K562 (cell line): ENCODE results near the gene EVI2B. TPM values are rescaled to one million over a fixed set of nuclear protein-coding genes. Genes with fewer than 3 reads are reported as not detected.

ENCODE experiments used
- ATAC-seq: fragments of 200-7000 bp; cut with Tn5 transposase; 3 replicates; pipeline ENCODE4 v1.9.1; 2020; ENCODE audit warnings: moderate library complexity
- BruUV-seq: library from RNA; stranded (reverse); fragments of 400-500 nt; replicated peaks from 2 replicates; lab custom pipeline; 2021; lab: Mats Ljungman, UMichigan
- CTCF ChIA-PET: fragments of 300-600 bp; formaldehyde crosslinking; extraction: SDS; loops from one replicate; lab custom pipeline; 2021; ENCODE audit warnings: low intra/inter-chr PET ratio; lab: Yijun Ruan, JAX
- POLR2A ChIA-PET: fragments of 300-600, 350-650 bp; sonication (Branson Sonifier 250); formaldehyde crosslinking; extraction: SDS; loops from one replicate; lab custom pipeline; 2021; ENCODE audit warnings: antibody characterized with exemption, inconsistent platforms; lab: Yijun Ruan, JAX
- DNase-seq, 4 experiments: peaks; one replicate each; pipeline versions ENCODE4 v3.0.0 to v3.0.0-alpha.2; 2011 to 2018; ENCODE audit warnings: low spot score in 3 of 4, mixed read lengths in 3 of 4; ENCODE audit errors: extremely low read depth in 1 of 4
- FAIRE-seq: peaks from 2 replicates; lab custom pipeline; 2011; peaks lifted over from hg19 to GRCh38; lab: Jason Lieb, UNC
- H2AFZ ChIP-seq: 2 replicates; pipeline ENCODE4 v1.6.0; 2011; ENCODE audit warnings: low read depth, low read length, control low read depth, inconsistent platforms
- H3K27ac ChIP-seq: fragments of 200-600 bp; 3 replicates; pipeline ENCODE4 v1.8.0; 2011; ENCODE audit warnings: low read depth, mild to moderate bottlenecking, control low read depth, inconsistent platforms, low read length, moderate library complexity, mixed read lengths; ENCODE audit errors: extremely low read depth
- H3K27me3 ChIP-seq, 2 experiments: fragments of 300-600 bp in 1 of 2; 2 replicates in 1 of 2; 3 replicates in 1 of 2; pipeline versions ENCODE4 v1.6.0 to v1.8.0; 2011; ENCODE audit warnings: inconsistent platforms in 2 of 2, low read length in 2 of 2, mild to moderate bottlenecking in 1 of 2, mixed read lengths in 1 of 2, moderate library complexity in 1 of 2; ENCODE audit not compliant: control insufficient read depth in 2 of 2, insufficient read depth in 2 of 2
- H3K36me3 ChIP-seq: fragments of 300-600 bp; 3 replicates; pipeline ENCODE4 v1.8.0; 2011; ENCODE audit warnings: mild to moderate bottlenecking, low read length, inconsistent platforms; ENCODE audit not compliant: control insufficient read depth, insufficient read depth
- H3K4me1 ChIP-seq, 2 experiments: fragments of 200-600 bp in 1 of 2; replicated peaks in 1 of 2; 2 replicates in 1 of 2; 3 replicates in 1 of 2; pipeline versions ENCODE4 v1.5.1 to v1.8.0; 2011; ENCODE audit warnings: inconsistent platforms in 2 of 2, low read length in 2 of 2, mild to moderate bottlenecking in 1 of 2, mixed read lengths in 1 of 2, moderate library complexity in 1 of 2; ENCODE audit not compliant: control insufficient read depth in 2 of 2, insufficient read depth in 2 of 2
- H3K4me2 ChIP-seq: 2 replicates; pipeline ENCODE4 v1.6.1; 2011; ENCODE audit warnings: low read length, control low read depth, inconsistent platforms, mixed read lengths; ENCODE audit not compliant: insufficient read depth
- H3K4me3 ChIP-seq: fragments of 200-600 bp; sonication (generic), shearing (Covaris generic); 2 replicates; pipeline ENCODE4 v1.5.1; 2016; ENCODE audit warnings: control low read depth, inconsistent platforms
- H3K79me2 ChIP-seq: fragments of 200-600 bp; 3 replicates; pipeline ENCODE4 v1.8.0; 2011; ENCODE audit warnings: low read length, inconsistent platforms; ENCODE audit not compliant: control insufficient read depth, insufficient read depth
- H3K9ac ChIP-seq, 2 experiments: 2 replicates each; pipeline versions ENCODE4 v1.6.0 to v1.6.1; 2011; ENCODE audit warnings: low read depth in 2 of 2, low read length in 2 of 2, control low read depth in 1 of 2, inconsistent platforms in 1 of 2, mild to moderate bottlenecking in 1 of 2, mixed read lengths in 1 of 2; ENCODE audit not compliant: insufficient read depth in 1 of 2
- H3K9me1 ChIP-seq: one replicate; pipeline ENCODE4 v1.6.0; 2011; ENCODE audit warnings: inconsistent platforms, mild to moderate bottlenecking, low read length, moderate library complexity; ENCODE audit not compliant: control insufficient read depth, insufficient read depth
- H3K9me3 ChIP-seq: replicated peaks from 2 replicates; pipeline ENCODE4 v1.5.1; 2011; ENCODE audit warnings: low read depth, low read length, inconsistent platforms; ENCODE audit not compliant: control insufficient read depth, insufficient read depth
- H4K20me1 ChIP-seq: replicated peaks from 2 replicates; pipeline ENCODE4 v1.6.1; 2011; ENCODE audit warnings: low read length, inconsistent platforms, mixed read lengths; ENCODE audit not compliant: control insufficient read depth, insufficient read depth
- HINFP ChIP-seq: fragments of 450-650 bp; conservative IDR thresholded peaks from 2 replicates; pipeline ENCODE4 v1.6.1; 2016; ENCODE audit warnings: missing genetic modification characterization, low read depth, mild to moderate bottlenecking, control low read depth, missing compliant biosample characterization
- NCOA6 ChIP-seq: fragments of 450-650 bp; IDR thresholded peaks from 2 replicates; pipeline ENCODE4 v1.6.1; 2017; ENCODE audit warnings: mild to moderate bottlenecking
- RBM14 ChIP-seq: fragments of 200-400 bp; formaldehyde crosslinking; IDR thresholded peaks from 2 replicates; pipeline ENCODE4 v1.6.1; 2018; ENCODE audit warnings: low read depth, mild to moderate bottlenecking, low read length, moderate library complexity, borderline replicate concordance; ENCODE audit not compliant: insufficient read depth
- SIN3A ChIP-seq, 2 experiments: fragments of 150-350 bp in 1 of 2; IDR thresholded peaks; 2 replicates each; pipeline ENCODE4 v1.6.1; 2011 to 2016; ENCODE audit warnings: borderline replicate concordance in 2 of 2, low read depth in 2 of 2, low read length in 2 of 2, mild to moderate bottlenecking in 2 of 2, moderate library complexity in 2 of 2; ENCODE audit not compliant: control insufficient read depth in 1 of 2
- ZNF12 ChIP-seq: sonication (generic); formaldehyde crosslinking; IDR thresholded peaks from 2 replicates; pipeline ENCODE4 v1.4.0; 2020; ENCODE audit warnings: mild to moderate bottlenecking, missing genetic modification reagents
- in situ Hi-C: fragments of 300-500 bp; cut with MboI; formaldehyde crosslinking; loops from 4 replicates; pipeline ENCODE4 v1.15.0; 2018; ENCODE audit warnings: inconsistent platforms, mixed read lengths
- intact Hi-C: fragments of 100-400 bp; cut with micrococcal nuclease; formaldehyde crosslinking; loops from 2 replicates; pipeline ENCODE4 v1.14.2; 2022
- polyA plus RNA-seq, 8 experiments: library from polyadenylated mRNA; depleted of rRNA in 4 of 8; stranded (reverse) in 5 of 8; unstranded in 3 of 8; fragments of >200 nt; fragmentation: Nextera tagmentation in 2 of 8; fragmentation: Illumina TruSeq in 1 of 8; extraction: Ambion mirVana in 2 of 8; extraction: Trizol in 1 of 8; gene quantifications; 2 replicates each; pipeline versions ENCODE4 v1.2.1 to v1.2.3, GENCODE V29; 2011 to 2014; ENCODE audit warnings: inconsistent platforms in 1 of 8, missing spikeins in 1 of 8
- total RNA-seq, 7 experiments: library from RNA; depleted of rRNA in 6 of 7; stranded (reverse); fragments of >200 nt in 6 of 7; fragmentation: Illumina TruSeq in 2 of 7; extraction: Trizol in 2 of 7; gene quantifications; 2 replicates each; pipeline versions ENCODE4 v1.2.1 to v1.2.3, GENCODE V29; 2011 to 2021; ENCODE audit warnings: low replicate concordance in 1 of 7

EVI2B gene
- total and polyA plus RNA-seq, 9 of the 15 experiments (the other 6 are each of a cell fraction or from before 2014, with no cell fraction given): 0.54 to 8.0 (median 2.5) TPM

GRCh38 chr17:31329221-31329620 is 15.4 kb upstream of the EVI2B start:
- no peak overlapping the region for H3K27ac ChIP-seq
- ATAC-seq (no peak), FAIRE-seq (no peak)
- no peaks in the 10 kb centered on the region for H4K20me1 ChIP-seq
- no peak overlapping the region for H3K4me2 ChIP-seq
- in situ Hi-C loops (no loop called here), intact Hi-C loops (no loop called here)
- no peaks in the 10 kb centered on the region for H3K9me1 ChIP-seq
- no peak overlapping the region for H3K9ac ChIP-seq
- no peaks in the 10 kb centered on the region for H3K9me3 ChIP-seq
- ChIA-PET POLR2A (interaction anchor here (1.2 kb wide), 1 partner anchor 12 kb away, joined by 3 read pairs; no protein-coding TSS in a partner anchor), CTCF (no interaction called here)
- H3K4me1 ChIP-seq: no peaks in the 10 kb centered on the region
- H3K4me3 ChIP-seq: no peak overlapping the region
- H2AFZ ChIP-seq: no peak overlapping the region
- H3K79me2 ChIP-seq: no peaks in the 10 kb centered on the region
- no peak for TF ChIP-seq SIN3A (IDR thresholded peaks at IDR 0.05; ENCODE audit: borderline replicate concordance in 2 of 2, control insufficient read depth in 1 of 2, low read depth in 2 of 2, low read length in 2 of 2)
- no peak for TF ChIP-seq NCOA6
- TF ChIP-seq ZNF12 (CRISPR knock-in tag): no peak
- no peak for TF ChIP-seq RBM14
- TF ChIP-seq HINFP: no peak
- TF ChIP-seq, all 486 proteins: peak for 0
- Histone ChIP-seq H3K27me3 (no peaks in the 10 kb centered on the region), H3K36me3 (peaks cover 37% of the 10 kb centered on the region)
- no peak for DNase-seq
- no TSS peak for BruUV-seq
